H9 (cell line): ENCODE measurements around the gene WDR37. TPM values are rescaled to one million over a fixed set of nuclear protein-coding genes. Genes with fewer than 3 reads are reported as not detected.

ENCODE experiments used
- DNase-seq: peaks from one replicate; pipeline ENCODE4 v3.0.0-alpha.2; 2017
- H2AFZ ChIP-seq: one replicate; pipeline ENCODE4 v1.6.1; 2013; ENCODE audit warnings: mild to moderate bottlenecking, low read length, control low read depth, moderate library complexity
- H2AK5ac ChIP-seq: 2 replicates; pipeline ENCODE4 v1.6.1; 2013; ENCODE audit warnings: low read length, control low read depth, mixed read lengths; ENCODE audit not compliant: insufficient read length
- H2BK120ac ChIP-seq: one replicate; pipeline ENCODE4 v1.6.1; 2013; ENCODE audit warnings: low read depth, mild to moderate bottlenecking, low read length, control low read depth, inconsistent platforms; ENCODE audit not compliant: poor library complexity, severe bottlenecking
- H2BK12ac ChIP-seq: 2 replicates; pipeline ENCODE4 v1.6.1; 2013; ENCODE audit warnings: low read length, control low read depth, mixed read lengths, low read depth; ENCODE audit not compliant: insufficient read length
- H2BK15ac ChIP-seq: 2 replicates; pipeline ENCODE4 v1.6.1; 2013; ENCODE audit warnings: low read depth, low read length, control low read depth
- H2BK20ac ChIP-seq: one replicate; pipeline ENCODE4 v1.6.1; 2013; ENCODE audit warnings: low read depth, mild to moderate bottlenecking, low read length, control low read depth, inconsistent platforms; ENCODE audit not compliant: poor library complexity, severe bottlenecking
- H2BK5ac ChIP-seq: 2 replicates; pipeline ENCODE4 v1.6.1; 2013; ENCODE audit warnings: low read length, control low read depth, mixed read lengths; ENCODE audit not compliant: insufficient read length
- H3K14ac ChIP-seq: 2 replicates; pipeline ENCODE4 v1.6.1; 2013; ENCODE audit warnings: low read length, control low read depth; ENCODE audit not compliant: insufficient read depth
- H3K18ac ChIP-seq: 2 replicates; pipeline ENCODE4 v1.6.1; 2013; ENCODE audit warnings: low read depth, mild to moderate bottlenecking, mixed read lengths, low read length, control low read depth; ENCODE audit not compliant: insufficient read length
- H3K23ac ChIP-seq: 2 replicates; pipeline ENCODE4 v1.6.1; 2013; ENCODE audit warnings: low read length, control low read depth, mixed read lengths, low read depth; ENCODE audit not compliant: insufficient read length
- H3K23me2 ChIP-seq: 2 replicates; pipeline ENCODE4 v1.6.1; 2013; ENCODE audit warnings: low read depth, mild to moderate bottlenecking, mixed read lengths, low read length, control low read depth; ENCODE audit not compliant: insufficient read length, poor library complexity, severe bottlenecking
- H3K27ac ChIP-seq: 2 replicates; pipeline ENCODE4 v1.5.1; 2013; ENCODE audit warnings: low read length, control low read depth, mixed read lengths, low read depth; ENCODE audit not compliant: insufficient read length
- H3K27me3 ChIP-seq: 2 replicates; pipeline ENCODE4 v1.6.1; 2013; ENCODE audit warnings: low read length, control low read depth, inconsistent platforms; ENCODE audit not compliant: insufficient read depth
- H3K4ac ChIP-seq: 2 replicates; pipeline ENCODE4 v1.6.1; 2013; ENCODE audit warnings: low read depth, mild to moderate bottlenecking, control low read depth, inconsistent platforms, low read length, moderate library complexity
- H3K4me1 ChIP-seq: 2 replicates; pipeline ENCODE4 v1.6.1; 2013; ENCODE audit warnings: low read length, control low read depth, inconsistent platforms; ENCODE audit not compliant: insufficient read depth
- H3K4me2 ChIP-seq: 2 replicates; pipeline ENCODE4 v1.6.1; 2013; ENCODE audit warnings: low read length, control low read depth, mixed read lengths; ENCODE audit not compliant: insufficient read length, insufficient read depth
- H3K56ac ChIP-seq: 2 replicates; pipeline ENCODE4 v1.6.1; 2013; ENCODE audit warnings: low read depth, mild to moderate bottlenecking, mixed read lengths, low read length, control low read depth; ENCODE audit not compliant: insufficient read length
- H3K79me1 ChIP-seq: 2 replicates; pipeline ENCODE4 v1.6.1; 2013; ENCODE audit warnings: low read depth, mild to moderate bottlenecking, moderate library complexity, low read length, control low read depth, inconsistent platforms; ENCODE audit not compliant: insufficient read depth, poor library complexity, severe bottlenecking
- H3K79me2 ChIP-seq: 2 replicates; pipeline ENCODE4 v1.6.1; 2013; ENCODE audit warnings: low read length, control low read depth, inconsistent platforms; ENCODE audit not compliant: insufficient read depth
- H3K9ac ChIP-seq: 2 replicates; pipeline ENCODE4 v1.6.1; 2013; ENCODE audit warnings: low read length, control low read depth, mixed read lengths; ENCODE audit not compliant: insufficient read length; ENCODE audit errors: extremely low read depth
- H3K9me3 ChIP-seq: one replicate; pipeline ENCODE4 v1.6.1; 2013; ENCODE audit warnings: low read depth, low read length, inconsistent platforms; ENCODE audit not compliant: control insufficient read depth
- H3T11ph ChIP-seq: one replicate; pipeline ENCODE4 v1.6.1; 2013; ENCODE audit warnings: mild to moderate bottlenecking, low read length, control low read depth, inconsistent platforms
- H4K20me1 ChIP-seq: one replicate; pipeline ENCODE4 v1.6.1; 2013; ENCODE audit not compliant: control insufficient read depth, insufficient read length, insufficient read depth
- H4K5ac ChIP-seq: 2 replicates; pipeline ENCODE4 v1.6.1; 2013; ENCODE audit warnings: low read depth, mild to moderate bottlenecking, mixed read lengths, low read length, control low read depth; ENCODE audit not compliant: insufficient read length
- H4K8ac ChIP-seq: replicated peaks from 2 replicates; pipeline ENCODE4 v1.6.1; 2013; ENCODE audit warnings: low read length, control low read depth, mixed read lengths, low read depth; ENCODE audit not compliant: insufficient read length
- H4K91ac ChIP-seq: 2 replicates; pipeline ENCODE4 v1.6.1; 2013; ENCODE audit warnings: low read depth, mild to moderate bottlenecking, moderate library complexity, mixed read lengths, low read length, control low read depth; ENCODE audit not compliant: insufficient read length
- H3K27ac Mint-ChIP-seq, 3 experiments: 2 replicates in 2 of 3; 3 replicates in 1 of 3; pipeline ENCODE4 v1.8.0; 2020 to 2021; ENCODE audit warnings: mixed read lengths in 3 of 3, mild to moderate bottlenecking in 1 of 3, moderate library complexity in 1 of 3
- H3K27me3 Mint-ChIP-seq: 2 replicates; pipeline ENCODE4 v1.8.0; 2021; ENCODE audit warnings: low read depth, mild to moderate bottlenecking, moderate library complexity, mixed read lengths
- H3K36me3 Mint-ChIP-seq, 3 experiments: 2 replicates in 2 of 3; 3 replicates in 1 of 3; pipeline ENCODE4 v1.8.0; 2020 to 2021; ENCODE audit warnings: low read depth in 3 of 3, mixed read lengths in 3 of 3; ENCODE audit not compliant: insufficient read depth in 1 of 3
- H3K4me1 Mint-ChIP-seq, 2 experiments: 2 replicates each; pipeline ENCODE4 v1.8.0; 2020; ENCODE audit warnings: mixed read lengths in 2 of 2
- H3K4me3 Mint-ChIP-seq, 2 experiments: 2 replicates in 1 of 2; 3 replicates in 1 of 2; pipeline ENCODE4 v1.8.0; 2020 to 2021; ENCODE audit warnings: mild to moderate bottlenecking in 2 of 2, mixed read lengths in 2 of 2, moderate library complexity in 1 of 2
- H3K9me3 Mint-ChIP-seq, 2 experiments: 2 replicates in 1 of 2; 3 replicates in 1 of 2; pipeline ENCODE4 v1.8.0; 2020; ENCODE audit warnings: mild to moderate bottlenecking in 2 of 2, mixed read lengths in 2 of 2, moderate library complexity in 1 of 2
- CTCF ChIP-seq: fragments of 200-600 bp; sonication (generic); conservative IDR thresholded peaks from 3 replicates; pipeline ENCODE4 v1.8.0; 2021; ENCODE audit warnings: antibody characterized with exemption, mild to moderate bottlenecking
- WGBS: extraction: QIAGEN DNeasy Blood & Tissue Kit; methylation state at CpG from one replicate; pipeline ENCODE4 v1.1.7; 2013; ENCODE audit warnings: missing lambda C conversion rate, low lambda C conversion rate, mixed read lengths; ENCODE audit not compliant: insufficient read length; ENCODE audit errors: extremely low coverage; 5-methylcytosine and 5-hydroxymethylcytosine counted together
- total RNA-seq: library from RNA; stranded (reverse); gene quantifications from 2 replicates; pipeline ENCODE4 v1.2.1, GENCODE V29; 2021

Gene WDR37
- total RNA-seq, 1 experiment from 2014 or later, result 13.1 TPM

DNA sequence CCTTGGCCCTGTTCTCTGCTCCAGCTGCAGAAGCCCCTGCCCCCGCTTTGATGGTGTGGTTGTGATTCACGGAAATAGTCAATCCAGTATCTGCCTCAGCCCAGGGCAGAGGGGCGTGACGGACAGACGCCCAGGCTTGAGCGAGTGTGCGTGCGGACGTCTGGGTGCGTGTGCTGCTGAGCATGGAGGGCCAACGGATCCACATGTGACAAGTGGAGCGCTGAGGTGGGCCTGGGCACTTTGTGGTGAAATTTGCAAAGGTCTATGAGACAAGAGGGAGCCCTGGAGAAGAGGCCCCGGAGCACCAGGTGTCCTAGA, 94.4 kb downstream of the WDR37 start:
- WGBS, result no CpG with 5 or more reads among the region's 13 CpGs
- Histone ChIP-seq H2BK12ac (no peak overlapping the region), H2AFZ (no peak overlapping the region), H2BK15ac (no peak overlapping the region), H3K79me1 (no peaks in the 10 kb centered on the region), H3K4me1 (no peaks in the 10 kb centered on the region), H2BK20ac (no peak overlapping the region), H2BK120ac (no peak overlapping the region), H3K27me3 (no peaks in the 10 kb centered on the region), H3K23ac (no peak overlapping the region), H4K91ac (no peak overlapping the region), H4K8ac (no peak overlapping the region), H3K14ac (no peak overlapping the region), H3T11ph (no peak overlapping the region), H3K9me3 (no peaks in the 10 kb centered on the region), H3K56ac (no peak overlapping the region), H3K4ac (no peak overlapping the region), H2BK5ac (no peak overlapping the region), H4K5ac (no peak overlapping the region), H3K18ac (no peak overlapping the region), H2AK5ac (no peak overlapping the region), H4K20me1 (no peaks in the 10 kb centered on the region), H3K23me2 (no peaks in the 10 kb centered on the region), H3K4me2 (no peak overlapping the region), H3K27ac (no peak overlapping the region), H3K9ac (no peak overlapping the region), H3K79me2 (no peaks in the 10 kb centered on the region)
- no peak for DNase-seq
- no peak overlapping the region for H3K27ac Mint-ChIP-seq
- no peak for TF ChIP-seq CTCF
- H3K4me3 Mint-ChIP-seq, result no peak overlapping the region
- H3K4me1 Mint-ChIP-seq, result peaks cover 4 to 5% of the 10 kb centered on the region in 2 experiments
- H3K9me3 Mint-ChIP-seq, result peaks cover 6 to 8% of the 10 kb centered on the region in 2 experiments; a peak in 4 of 5 replicates
- peaks cover 0 to 9% (median 0%) of the 10 kb centered on the region in 3 experiments; a peak in 3 of 7 replicates for H3K36me3 Mint-ChIP-seq
- peaks cover 5% of the 10 kb centered on the region for H3K27me3 Mint-ChIP-seq
